Islet precursor cell (in vitro differentiated cells): ENCODE results near the gene RUNDC3A.
A peak's percentile ranks its signal among the peaks of the same experiment; 100 is the strongest.

Source experiments
- DNase-seq: peaks from one replicate; pipeline ENCODE4 v3.0.0-alpha.2; 2018

RUNDC3A gene

GRCh38 chr17:44308320-44308818 lies at the start of gene RUNDC3A:
Gene RUNDC3A, plus strand, starts transcription at chr17:44308601. Its CDS starts 232 bp downstream, at chr17:44308833.
- DNase-seq: peak; percentile 97

DNA sequence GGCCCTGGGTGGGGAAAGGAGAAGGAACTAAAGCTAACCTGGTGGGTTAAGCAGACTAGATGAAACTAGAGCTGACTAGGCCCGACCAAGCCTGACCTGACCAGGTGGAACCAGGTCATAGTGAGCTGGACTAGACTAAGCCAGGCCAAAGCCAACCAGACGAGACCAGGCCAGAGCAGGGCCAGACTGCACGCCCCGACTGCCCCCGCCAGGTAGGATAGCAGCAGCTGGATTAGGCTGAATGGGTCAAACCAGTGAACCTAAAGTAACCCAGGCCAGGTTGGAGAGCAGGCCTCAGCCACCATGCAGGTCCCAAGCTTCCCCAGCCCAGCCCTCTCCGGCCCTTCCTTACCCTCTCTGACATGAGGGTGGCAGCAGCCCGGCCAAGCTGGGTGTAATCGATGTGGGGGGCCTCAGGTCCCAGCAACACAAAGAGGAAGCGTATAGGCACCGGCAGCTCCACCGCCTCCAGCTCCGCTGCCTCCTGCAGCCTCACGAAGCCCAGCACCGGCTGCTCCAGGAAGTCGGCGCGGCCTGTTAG lies 49.5 kb upstream of the RUNDC3A start:
- no peak for DNase-seq

DNA sequence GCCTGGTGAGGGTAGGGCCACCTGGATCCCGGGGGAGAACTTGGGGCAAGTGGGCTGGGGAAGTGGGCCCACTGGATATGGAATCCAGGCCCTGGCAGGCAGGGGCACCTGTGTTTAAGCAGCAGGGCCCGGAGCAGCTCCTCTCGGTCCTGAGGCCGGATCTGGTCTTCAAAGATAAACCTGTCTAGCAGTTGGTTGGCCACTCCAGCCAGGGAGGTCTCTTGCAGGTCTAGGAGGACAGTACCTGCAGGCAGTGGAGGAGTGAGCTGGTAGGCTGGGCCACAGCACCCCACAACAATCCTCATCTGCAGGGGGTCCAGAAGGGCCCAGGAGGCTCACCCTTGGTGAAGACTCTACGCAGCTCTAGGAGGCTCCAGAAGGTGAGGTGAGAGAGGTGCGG lies 48.1 kb upstream of the RUNDC3A start:
- DNase-seq: no peak

GRCh38 chr17:44262654-44263225 lies 45.7 kb upstream of the RUNDC3A start:
- no peak for DNase-seq

DNA sequence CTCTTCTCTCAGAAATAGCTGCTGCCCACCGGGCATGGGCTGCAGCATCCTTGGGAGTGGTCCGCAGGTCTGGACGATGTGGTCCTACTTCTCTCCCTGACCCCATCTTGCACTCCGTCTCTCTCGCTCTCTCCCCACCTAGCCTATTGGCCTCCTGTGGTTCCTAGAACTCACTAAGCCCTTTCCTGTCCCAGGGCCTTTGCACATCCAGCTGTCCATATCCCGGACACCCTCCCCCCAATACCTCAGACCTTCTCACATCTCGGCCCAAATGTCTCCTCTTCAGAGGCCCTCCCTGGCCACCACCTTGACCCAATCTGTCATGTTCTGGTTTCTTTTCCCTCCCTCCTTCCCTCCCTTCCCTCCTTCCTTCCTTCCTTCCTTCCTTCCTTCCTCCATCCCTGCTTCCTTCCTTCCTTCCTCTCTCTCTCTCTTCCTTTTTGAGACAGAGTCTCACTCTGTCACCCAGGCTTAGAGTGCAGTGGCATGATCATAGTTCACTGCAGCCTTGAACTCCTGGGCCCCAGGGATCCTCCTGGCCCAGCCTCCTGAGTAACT lies 45.0 kb upstream of the RUNDC3A start:
- DNase-seq: no peak

- no peak for DNase-seq
Observed at GRCh38 chr17:44266402-44267164, 41.8 kb upstream of the RUNDC3A start.

GRCh38 chr17:44267165-44267455 lies 41.3 kb upstream of the RUNDC3A start:
- no peak for DNase-seq

- no peak for DNase-seq
Observed at GRCh38 chr17:44267818-44268490, 40.4 kb upstream of the RUNDC3A start, which contains the start of gene SLC4A1. Gene SLC4A1, minus strand, starts transcription at chr17:44268135. Its CDS starts 5,269 bp downstream, at chr17:44262866.

DNA sequence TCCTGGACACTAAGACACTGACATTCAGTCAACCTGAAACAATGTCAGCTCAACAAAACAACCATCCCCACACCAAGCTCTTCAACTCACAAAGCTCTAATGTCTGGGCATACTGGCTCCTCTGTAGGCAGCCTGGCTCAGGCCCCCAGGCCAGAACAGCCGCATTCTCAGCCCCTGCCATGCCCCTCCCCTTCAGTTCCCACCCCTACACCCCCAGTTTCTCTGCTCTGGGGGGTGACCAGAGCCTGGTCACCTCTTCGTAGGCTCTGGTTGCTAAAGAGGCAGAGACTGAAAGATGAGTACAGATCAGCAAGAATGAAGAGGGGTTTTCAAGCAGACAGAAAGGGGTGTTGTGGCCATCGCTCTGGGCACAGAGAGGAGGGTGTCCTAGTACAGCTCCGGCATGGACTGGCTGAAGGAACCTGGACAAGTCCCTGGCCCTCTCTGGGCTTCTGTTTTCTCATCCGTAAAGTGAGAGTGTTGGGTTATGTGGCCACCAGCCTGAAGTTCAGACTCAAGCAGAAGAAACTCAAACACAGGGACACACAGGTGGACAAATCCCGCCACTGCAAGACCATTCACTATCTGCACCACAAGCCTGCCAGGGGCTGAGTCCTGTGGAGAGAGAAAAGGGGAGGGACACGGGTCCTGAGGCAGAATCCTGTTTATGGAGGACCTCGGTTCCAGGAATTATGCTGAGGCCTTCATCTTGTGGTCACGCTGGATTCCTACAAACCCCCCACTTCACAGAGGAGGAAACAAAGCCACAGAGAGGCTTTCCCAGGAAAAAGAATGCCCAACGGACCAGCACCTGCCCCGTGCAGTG lies 39.5 kb upstream of the RUNDC3A start:
- no peak for DNase-seq

DNA sequence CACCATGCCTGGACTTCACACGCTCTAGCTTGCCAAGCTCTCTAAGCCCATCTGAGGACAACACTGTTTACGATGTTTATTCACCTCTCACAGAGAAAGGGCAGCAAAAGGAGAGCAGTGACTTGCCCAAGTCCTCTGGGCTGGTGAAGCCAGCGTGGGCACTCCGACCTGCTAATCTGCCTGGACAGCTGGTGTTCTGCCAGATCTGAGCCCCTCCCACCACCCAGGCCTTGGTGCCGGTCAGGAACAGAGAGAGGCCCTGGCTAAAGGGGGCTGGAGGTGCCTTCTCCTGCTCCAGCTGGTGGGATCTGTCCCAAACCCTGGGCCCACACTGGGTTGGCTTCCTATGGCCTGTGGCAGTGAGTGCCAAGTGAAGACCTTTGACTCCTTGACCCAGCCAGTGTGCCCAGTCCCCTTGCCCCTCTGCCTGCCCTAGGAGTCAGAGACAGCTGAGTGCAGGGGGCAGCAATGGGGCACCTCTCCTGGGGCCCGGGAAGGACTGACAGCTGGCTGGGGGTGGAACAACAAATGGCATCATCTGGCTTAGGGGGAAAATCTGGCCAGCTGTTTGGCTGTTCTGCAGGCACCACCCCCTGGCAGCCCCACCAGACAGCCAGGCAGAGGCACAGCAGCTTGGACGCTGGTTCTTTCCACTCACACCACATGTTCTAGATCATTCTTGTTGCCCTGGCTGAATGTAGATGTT lies 38.7 kb upstream of the RUNDC3A start:
- no peak for DNase-seq

- no peak for DNase-seq
Observed at GRCh38 chr17:44272321-44272951, 36.0 kb upstream of the RUNDC3A start.

DNA sequence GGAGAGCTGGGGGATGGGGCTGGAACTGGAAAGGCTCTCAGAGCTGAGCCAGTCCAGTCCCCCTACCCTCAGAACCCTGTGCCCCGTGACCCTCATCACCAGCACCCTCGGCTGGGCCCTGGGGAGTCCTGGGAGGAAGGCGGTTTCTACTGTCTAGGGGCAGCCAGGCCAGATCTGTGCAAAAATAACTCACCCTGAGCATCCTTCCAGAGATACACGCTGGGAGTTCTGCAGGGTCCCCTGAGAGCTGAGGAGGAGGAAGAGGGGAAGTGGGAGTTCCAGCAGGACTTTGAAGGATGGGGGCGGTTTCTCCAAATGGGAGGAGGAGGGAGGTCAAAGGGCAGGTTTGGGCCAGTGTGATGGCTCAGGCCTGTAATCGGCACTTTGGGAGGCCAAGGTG lies 35.4 kb upstream of the RUNDC3A start:
- DNase-seq: no peak

DNA sequence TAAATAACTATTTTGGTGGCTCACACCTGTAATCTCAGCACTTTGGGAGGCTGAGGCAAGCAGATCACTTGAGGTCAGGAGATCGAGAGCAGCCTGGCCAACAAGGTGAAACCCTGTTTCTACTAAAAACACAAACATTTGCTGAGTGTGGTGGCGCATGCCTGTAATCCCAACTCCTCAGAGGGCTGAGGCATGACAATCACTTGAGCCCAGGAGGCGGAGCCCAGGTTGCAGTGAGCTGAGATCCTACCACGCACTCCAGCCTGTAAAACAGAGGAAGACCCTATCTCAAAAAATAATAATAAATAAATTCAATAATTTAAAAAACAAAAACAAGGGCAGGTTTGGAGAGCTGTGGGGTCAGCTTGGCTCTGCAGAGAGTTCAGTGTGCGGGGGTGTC lies 34.8 kb upstream of the RUNDC3A start:
- DNase-seq: no peak

GRCh38 chr17:44277976-44278375 lies 30.4 kb upstream of the RUNDC3A start:
- no peak for DNase-seq

DNA sequence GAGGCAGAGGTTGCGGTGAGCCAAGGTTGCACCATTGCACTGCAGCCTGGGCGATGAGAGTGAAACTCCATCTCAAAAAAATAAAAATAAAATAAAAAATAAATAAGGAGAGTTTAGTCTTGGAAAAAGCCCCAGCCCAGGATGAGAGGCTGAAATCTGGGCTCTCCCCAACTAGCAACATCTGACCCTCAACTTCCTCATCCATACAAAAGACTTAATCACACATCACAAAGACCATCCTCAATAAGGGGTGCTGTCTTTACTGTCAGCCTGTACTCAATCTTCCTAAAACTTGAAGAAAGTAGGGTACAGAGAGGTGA lies 29.1 kb upstream of the RUNDC3A start:
- no peak for DNase-seq

GRCh38 chr17:44279666-44280391 lies 28.6 kb upstream of the RUNDC3A start:
- peak; percentile 92 for DNase-seq

DNA sequence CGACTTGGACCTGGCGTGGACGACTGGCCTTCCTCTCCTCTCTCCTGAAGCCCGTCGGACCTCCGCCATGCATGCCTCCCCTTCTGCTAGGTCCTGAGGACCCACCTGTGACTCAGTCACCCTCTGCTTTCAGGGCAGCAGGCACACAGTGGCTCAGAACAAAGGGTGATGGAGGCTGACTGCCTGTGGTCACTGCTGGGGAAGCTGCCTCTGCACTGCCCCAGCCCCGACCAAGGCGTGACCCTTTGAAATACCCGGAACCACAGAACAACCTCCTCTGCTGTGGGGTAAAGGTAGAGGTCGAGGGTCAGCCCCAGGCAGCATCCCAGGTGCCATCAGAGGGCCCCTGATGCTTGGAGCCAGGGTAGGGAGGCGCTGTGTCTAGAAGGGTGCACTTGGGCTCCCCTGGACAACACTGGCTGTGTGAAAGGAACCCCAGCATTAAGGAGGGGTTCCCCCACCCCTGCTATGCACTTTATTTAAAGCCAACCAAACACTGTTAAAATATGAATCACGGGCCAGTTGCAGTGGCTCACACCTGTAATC lies 27.9 kb upstream of the RUNDC3A start:
- no peak for DNase-seq

- no peak for DNase-seq
Observed at GRCh38 chr17:44281570-44281969, 26.8 kb upstream of the RUNDC3A start.

DNA sequence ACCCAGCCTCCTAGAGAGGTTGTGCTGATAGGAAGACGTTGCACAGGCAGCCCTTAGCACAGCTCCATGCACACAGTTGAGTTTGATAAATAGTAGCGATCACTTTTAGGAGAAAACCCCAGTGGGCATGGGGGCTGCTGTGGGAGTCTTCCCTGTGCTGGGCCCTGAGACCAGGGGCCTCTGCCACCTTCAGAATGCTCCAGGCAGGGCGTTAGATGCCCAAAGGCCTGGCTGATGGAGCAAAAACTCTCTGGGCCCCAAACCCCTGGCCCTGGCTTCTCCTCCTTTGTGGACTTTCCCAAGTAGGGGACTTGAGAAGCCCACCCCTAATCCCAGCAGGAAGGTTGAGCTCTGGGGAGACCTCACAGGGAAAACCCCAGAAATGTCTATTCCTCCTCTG lies 26.1 kb upstream of the RUNDC3A start:
- DNase-seq: no peak

- no peak for DNase-seq
Observed at GRCh38 chr17:44283344-44284023, 24.9 kb upstream of the RUNDC3A start.
